HepG2 (cell line): ENCODE results near the gene PRR12. TPM values are rescaled to one million over a fixed set of nuclear protein-coding genes. Genes with fewer than 3 reads are reported as not detected.

Experiments
- ARID5B ChIP-seq: IDR thresholded peaks from 2 replicates; pipeline ENCODE4 v1.4.0; 2020; ENCODE audit warnings: mild to moderate bottlenecking, missing genetic modification reagents
- ATF4 ChIP-seq, 2 experiments: fragments of 450-650 bp in 1 of 2; sonication (generic) in 1 of 2; formaldehyde crosslinking; IDR thresholded peaks; 2 replicates each; pipeline versions ENCODE4 v1.5.0 to v1.8.0; 2020 to 2022; ENCODE audit warnings: mild to moderate bottlenecking in 1 of 2, missing genetic modification reagents in 1 of 2
- FOXO4 ChIP-seq: sonication (generic); formaldehyde crosslinking; conservative IDR thresholded peaks from 2 replicates; pipeline ENCODE4 v1.8.1; 2023; ENCODE audit warnings: missing genetic modification reagents
- JUNB ChIP-seq: sonication (generic); formaldehyde crosslinking; IDR thresholded peaks from 2 replicates; pipeline ENCODE4 v1.8.0; 2022; ENCODE audit warnings: missing genetic modification reagents, mild to moderate bottlenecking, borderline replicate concordance
- KLF6 ChIP-seq: IDR thresholded peaks from 2 replicates; pipeline ENCODE4 v1.8.0; 2016; ENCODE audit warnings: missing biosample characterization, missing genetic modification reagents
- MBD4 ChIP-seq: IDR thresholded peaks from 2 replicates; pipeline ENCODE4 v1.6.1; 2012; ENCODE audit warnings: low read length, inconsistent platforms, borderline replicate concordance
- NFIB ChIP-seq: sonication (generic); formaldehyde crosslinking; IDR thresholded peaks from 2 replicates; pipeline ENCODE4 v1.9.0; 2021; ENCODE audit warnings: missing genetic modification reagents, mild to moderate bottlenecking, borderline replicate concordance
- NKX3-1 ChIP-seq: sonication (generic); formaldehyde crosslinking; IDR thresholded peaks from 2 replicates; pipeline ENCODE4 v1.5.0; 2020; ENCODE audit warnings: missing genetic modification reagents
- PATZ1 ChIP-seq: sonication (generic); formaldehyde crosslinking; IDR thresholded peaks from 2 replicates; pipeline ENCODE4 v1.4.0; 2020; ENCODE audit warnings: missing genetic modification reagents
- POGZ ChIP-seq: sonication (generic); formaldehyde crosslinking; IDR thresholded peaks from 2 replicates; pipeline ENCODE4 v1.4.0; 2020; ENCODE audit warnings: mild to moderate bottlenecking, missing genetic modification reagents
- SRY ChIP-seq: sonication (generic); formaldehyde crosslinking; IDR thresholded peaks from 2 replicates; pipeline ENCODE4 v1.8.0; 2022; ENCODE audit warnings: mild to moderate bottlenecking, missing genetic modification reagents
- ZBTB25 ChIP-seq: IDR thresholded peaks from 2 replicates; pipeline ENCODE4 v1.6.1; 2018; ENCODE audit warnings: missing genetic modification reagents
- ZC3H4 ChIP-seq: sonication (generic); formaldehyde crosslinking; IDR thresholded peaks from 2 replicates; pipeline ENCODE4 v1.4.0; 2020; ENCODE audit warnings: missing genetic modification reagents, borderline replicate concordance
- ZEB1 ChIP-seq: IDR thresholded peaks from 2 replicates; pipeline ENCODE4 v1.6.1; 2012; ENCODE audit warnings: mild to moderate bottlenecking, low read depth, inconsistent platforms; ENCODE audit not compliant: insufficient replicate concordance
- ZKSCAN1 ChIP-seq: fragments of 150-350 bp; IDR thresholded peaks from 2 replicates; pipeline ENCODE4 v1.6.1; 2014; ENCODE audit warnings: low read length
- ZNF230 ChIP-seq: sonication (generic); formaldehyde crosslinking; IDR thresholded peaks from 2 replicates; pipeline ENCODE4 v1.4.0; 2020; ENCODE audit warnings: mild to moderate bottlenecking, missing genetic modification reagents
- ZNF282 ChIP-seq: fragments of 450-650 bp; IDR thresholded peaks from 2 replicates; pipeline ENCODE4 v1.6.1; 2018; ENCODE audit not compliant: partially characterized antibody
- ZNF326 ChIP-seq: sonication (generic); formaldehyde crosslinking; IDR thresholded peaks from 2 replicates; pipeline ENCODE4 v1.4.0; 2020; ENCODE audit warnings: missing genetic modification reagents, borderline replicate concordance
- ZNF746 ChIP-seq: sonication (generic); formaldehyde crosslinking; IDR thresholded peaks from 2 replicates; pipeline ENCODE4 v1.8.0; 2022; ENCODE audit warnings: mild to moderate bottlenecking, missing genetic modification reagents
- ZNF747 ChIP-seq: sonication (generic); formaldehyde crosslinking; IDR thresholded peaks from 2 replicates; pipeline ENCODE4 v1.8.1; 2023; ENCODE audit warnings: missing genetic modification reagents, mild to moderate bottlenecking, borderline replicate concordance
- polyA plus RNA-seq, 8 experiments: library from polyadenylated mRNA; depleted of rRNA in 3 of 8; stranded (reverse) in 7 of 8; unstranded in 1 of 8; fragments of >200 nt; fragmentation: Illumina TruSeq in 4 of 8; extraction: Trizol in 4 of 8; gene quantifications; 2 replicates each; pipeline versions ENCODE4 v1.2.1 to v1.2.3, GENCODE V29; 2011 to 2016; ENCODE audit warnings: low read depth in 4 of 8, missing spikeins in 1 of 8, mixed read lengths in 1 of 8; ENCODE audit not compliant: insufficient read depth in 1 of 8
- total RNA-seq, 5 experiments: library from RNA; depleted of rRNA; stranded (reverse); fragments of >200 nt; fragmentation: Illumina TruSeq; extraction: Trizol; gene quantifications; 2 replicates each; pipeline ENCODE4 v1.2.3, GENCODE V29; 2016; ENCODE audit warnings: low read depth in 1 of 5

The PRR12 gene
- total and polyA plus RNA-seq, 2 of the 13 experiments (the other 11 are each of a cell fraction or from before 2014, with no cell fraction given), result 0.62 to 1.5 TPM

- no peak for TF ChIP-seq PATZ1
- TF ChIP-seq ZNF326, result no peak
- no peak; the same call in 1 of the 2 replicates for TF ChIP-seq NKX3-1 (CRISPR knock-in tag)
- no peak for TF ChIP-seq ATF4 (CRISPR knock-in tag; IDR thresholded peaks at IDR 0.05)
- TF ChIP-seq ZNF282, result no peak
- peak; percentile 66 for TF ChIP-seq ARID5B
- 0 out of 2 replicates have a peak, but pooled peaks have one; percentile 26 for TF ChIP-seq ZNF230 (CRISPR knock-in tag)
- no peak; the same call in 1 of the 2 replicates for TF ChIP-seq ZNF746 (CRISPR knock-in tag)
- TF ChIP-seq NFIB (CRISPR knock-in tag), result no peak
- no peak for TF ChIP-seq MBD4
- no peak for TF ChIP-seq ZEB1
- TF ChIP-seq SRY (CRISPR knock-in tag), result no peak; the same call in none of the 2 replicates
- no peak for TF ChIP-seq JUNB (CRISPR knock-in tag)
- no peak for TF ChIP-seq FOXO4 (CRISPR knock-in tag)
- TF ChIP-seq ZBTB25 (CRISPR knock-in tag), result peak; percentile 93
- TF ChIP-seq ZNF747 (CRISPR knock-in tag), result peak; percentile 25
- 0 out of 2 replicates have a peak, but pooled peaks have one; percentile 48 for TF ChIP-seq KLF6 (CRISPR knock-in tag)
- no peak for TF ChIP-seq ZC3H4
- TF ChIP-seq ZKSCAN1, result no peak; the same call in 1 of the 2 replicates
- TF ChIP-seq POGZ (CRISPR knock-in tag), result peak; percentile 78; the same call in 1 of the 2 replicates
These were observed 10.5 kb upstream of the PRR12 start, which contains the start of gene NOSIP (continued) for GRCh38 chr19:49580264-49581006.
